CD4-positive, alpha-beta T cell (primary cell): ENCODE results near the gene GIT2. TPM values are rescaled to one million over a fixed set of nuclear protein-coding genes. Genes with fewer than 3 reads are reported as not detected.

Experiments
- ATAC-seq: fragments of 200-7000 bp; cut with Tn5 transposase; one replicate; pipeline ENCODE4 v1.10.0; 2022; ENCODE audit warnings: mild to moderate bottlenecking; ENCODE audit not compliant: poor library complexity
- CTCF ChIA-PET: fragments of 350-600 bp; sonication (Branson Sonifier 250); formaldehyde crosslinking; loops from one replicate; lab custom pipeline; 2021; ENCODE audit warnings: antibody characterized with exemption, inconsistent platforms; lab: Charles Lee
- POLR2A ChIA-PET: fragments of 350-600 bp; sonication (Branson Sonifier 250); formaldehyde crosslinking; loops from one replicate; lab custom pipeline; 2021; ENCODE audit warnings: antibody characterized with exemption, inconsistent platforms; lab: Charles Lee
- DNase-seq, 14 experiments: peaks; one replicate each; pipeline ENCODE4 v3.0.0-alpha.2; 2013 to 2020; ENCODE audit warnings: mixed read lengths in 2 of 14
- H3K27ac ChIP-seq, 2 donors: one replicate each; pipeline versions ENCODE4 v1.5.1 to v1.7.0; 2013; ENCODE audit warnings: low read length in 2 of 2, low read depth in 1 of 2, mild to moderate bottlenecking in 1 of 2
- H3K27me3 ChIP-seq, 2 experiments: 1 replicate in 1 of 2; 2 replicates in 1 of 2; pipeline versions ENCODE4 v1.6.1 to v1.7.0; 2013; ENCODE audit warnings: low read length in 2 of 2, control low read depth in 1 of 2, mild to moderate bottlenecking in 1 of 2, moderate library complexity in 1 of 2; ENCODE audit not compliant: insufficient read depth in 2 of 2, control insufficient read depth in 1 of 2
- H3K36me3 ChIP-seq: one replicate; pipeline ENCODE4 v1.6.1; 2013; ENCODE audit warnings: low read length, control low read depth; ENCODE audit not compliant: insufficient read depth
- H3K4me1 ChIP-seq: one replicate; pipeline ENCODE4 v1.6.1; 2013; ENCODE audit warnings: low read length, control low read depth; ENCODE audit not compliant: insufficient read depth
- H3K4me3 ChIP-seq: one replicate; pipeline ENCODE4 v1.5.1; 2013; ENCODE audit warnings: mild to moderate bottlenecking, low read length, moderate library complexity
- H3K9me3 ChIP-seq, 2 experiments: 1 replicate in 1 of 2; 2 replicates in 1 of 2; pipeline versions ENCODE4 v1.6.1 to v1.7.0; 2013; ENCODE audit warnings: low read length in 2 of 2, mild to moderate bottlenecking in 2 of 2, control low read depth in 1 of 2, moderate library complexity in 1 of 2; ENCODE audit not compliant: control insufficient read depth in 1 of 2, insufficient read depth in 1 of 2
- H3K27ac Mint-ChIP-seq: one replicate; pipeline ENCODE4 v1.8.0; 2020; ENCODE audit warnings: mixed read lengths
- H3K27me3 Mint-ChIP-seq: one replicate; pipeline ENCODE4 v1.8.0; 2021; ENCODE audit warnings: mixed read lengths
- H3K36me3 Mint-ChIP-seq: one replicate; pipeline ENCODE4 v1.8.0; 2021; ENCODE audit warnings: low read depth, mixed read lengths
- H3K4me1 Mint-ChIP-seq: one replicate; pipeline ENCODE4 v1.8.0; 2021; ENCODE audit warnings: low read depth, mixed read lengths
- H3K4me3 Mint-ChIP-seq: one replicate; pipeline ENCODE4 v1.8.0; 2020; ENCODE audit warnings: mild to moderate bottlenecking, mixed read lengths
- H3K9me3 Mint-ChIP-seq: one replicate; pipeline ENCODE4 v1.8.0; 2020; ENCODE audit warnings: mixed read lengths
- intact Hi-C, 2 experiments: fragments of 100-400 bp; cut with DNase I in 1 of 2; cut with micrococcal nuclease in 1 of 2; formaldehyde crosslinking; loops; one replicate each; pipeline versions ENCODE4 v1.15.1 to v1.9.0; 2023 to 2025; cut with DNase I, micrococcal nuclease
- total RNA-seq, 174 experiments: library from RNA in 2 of 174; stranded (reverse) in 2 of 174; gene quantifications; one replicate each; pipeline ENCODE4 v1.2.3 and lab custom pipeline; 2021 to 2026
- TF ChIP-seq, protein P1 (sequence below): fragments of 200-600 bp; IDR thresholded peaks from one replicate; pipeline ENCODE4 v1.8.0; 2022; ENCODE audit warnings: antibody characterized with exemption, mild to moderate bottlenecking

GIT2 gene
- total RNA-seq, 2 experiments from 2014 or later, result 68.6 to 70.7 TPM

DNA sequence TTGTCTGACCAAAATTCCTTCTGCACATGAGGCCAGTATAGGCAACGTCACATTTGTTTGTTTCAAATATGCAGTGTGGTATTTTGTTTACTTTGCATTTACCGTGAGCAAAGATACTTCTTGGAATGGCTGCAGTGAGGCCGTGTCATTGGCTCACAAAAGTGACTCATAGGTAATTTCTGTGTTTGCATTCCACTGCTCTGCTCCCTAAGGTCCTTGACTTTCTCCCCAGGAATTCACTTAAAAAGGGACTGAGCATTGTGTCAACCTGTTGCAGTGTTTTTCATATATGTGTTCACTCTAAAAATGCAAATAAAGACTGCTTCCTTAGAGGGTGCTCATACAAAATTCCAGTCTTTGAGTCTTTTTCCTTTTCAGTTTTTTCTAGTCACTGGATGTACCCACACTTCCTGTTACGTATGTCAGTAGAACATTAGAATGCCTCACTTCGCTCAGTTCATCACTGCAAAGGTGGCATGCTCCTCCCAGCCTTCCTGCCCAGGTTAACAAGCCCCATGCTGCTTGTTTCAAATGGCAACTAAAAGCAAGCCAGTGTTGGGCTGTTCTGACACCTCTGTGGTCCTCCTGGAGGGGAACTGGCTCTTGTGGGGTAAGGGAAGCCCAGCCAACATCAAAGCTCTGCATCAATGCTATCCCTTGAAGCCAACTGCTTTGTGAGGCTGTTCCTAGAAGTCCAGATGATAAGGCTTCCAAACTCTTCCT lies 43.1 kb upstream of the GIT2 start:
- CTCF ChIA-PET, result no interaction called here
- H3K4me3 ChIP-seq, result no peak overlapping the region
- Mint-ChIP-seq H3K36me3 (peaks cover 76% of the 10 kb centered on the region), H3K27ac (peak overlapping the region; percentile 92), H3K27me3 (no peaks in the 10 kb centered on the region), H3K9me3 (no peaks in the 10 kb centered on the region), H3K4me3 (peak overlapping the region; percentile 21), H3K4me1 (peaks cover 46% of the 10 kb centered on the region)
- intact Hi-C loops, result no loop called here
- peak; percentile 89 for ATAC-seq
- no peaks in the 10 kb centered on the region for H3K9me3 ChIP-seq
- peak overlapping the region; percentile 24 to 38 for H3K27ac ChIP-seq
- TF ChIP-seq, protein P1, sequence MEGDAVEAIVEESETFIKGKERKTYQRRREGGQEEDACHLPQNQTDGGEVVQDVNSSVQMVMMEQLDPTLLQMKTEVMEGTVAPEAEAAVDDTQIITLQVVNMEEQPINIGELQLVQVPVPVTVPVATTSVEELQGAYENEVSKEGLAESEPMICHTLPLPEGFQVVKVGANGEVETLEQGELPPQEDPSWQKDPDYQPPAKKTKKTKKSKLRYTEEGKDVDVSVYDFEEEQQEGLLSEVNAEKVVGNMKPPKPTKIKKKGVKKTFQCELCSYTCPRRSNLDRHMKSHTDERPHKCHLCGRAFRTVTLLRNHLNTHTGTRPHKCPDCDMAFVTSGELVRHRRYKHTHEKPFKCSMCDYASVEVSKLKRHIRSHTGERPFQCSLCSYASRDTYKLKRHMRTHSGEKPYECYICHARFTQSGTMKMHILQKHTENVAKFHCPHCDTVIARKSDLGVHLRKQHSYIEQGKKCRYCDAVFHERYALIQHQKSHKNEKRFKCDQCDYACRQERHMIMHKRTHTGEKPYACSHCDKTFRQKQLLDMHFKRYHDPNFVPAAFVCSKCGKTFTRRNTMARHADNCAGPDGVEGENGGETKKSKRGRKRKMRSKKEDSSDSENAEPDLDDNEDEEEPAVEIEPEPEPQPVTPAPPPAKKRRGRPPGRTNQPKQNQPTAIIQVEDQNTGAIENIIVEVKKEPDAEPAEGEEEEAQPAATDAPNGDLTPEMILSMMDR, result no peak
- H3K4me1 ChIP-seq, result peaks cover 30% of the 10 kb centered on the region
- H3K27me3 ChIP-seq, result no peaks in the 10 kb centered on the region
- POLR2A ChIA-PET, result interaction anchor here (0.9 kb wide), 1 partner anchor 40 kb away, joined by 3 read pairs; no protein-coding TSS in a partner anchor
- DNase-seq, result peak in 12 of 14 experiments; percentile 7 to 81 (median 34)
- peaks cover 47% of the 10 kb centered on the region for H3K36me3 ChIP-seq

GRCh38 chr12:110038741-110039084 lies 42.5 kb upstream of the GIT2 start:
- Mint-ChIP-seq H3K27me3 (no peaks in the 10 kb centered on the region), H3K27ac (peak overlapping the region; percentile 92), H3K36me3 (peaks cover 81% of the 10 kb centered on the region), H3K9me3 (no peaks in the 10 kb centered on the region), H3K4me1 (peaks cover 46% of the 10 kb centered on the region), H3K4me3 (no peak overlapping the region)
- ChIA-PET POLR2A (no interaction called here), CTCF (no interaction called here)
- H3K9me3 ChIP-seq, result no peaks in the 10 kb centered on the region
- intact Hi-C loops, result no loop called here
- H3K27ac ChIP-seq, result peak overlapping the region in 1 of 2 donors; percentile 38
- ATAC-seq (no peak), DNase-seq (no peak)
- TF ChIP-seq, protein P1, result no peak
- H3K4me3 ChIP-seq, result no peak overlapping the region
- H3K4me1 ChIP-seq, result peaks cover 30% of the 10 kb centered on the region
- H3K36me3 ChIP-seq, result peaks cover 52% of the 10 kb centered on the region
- no peaks in the 10 kb centered on the region for H3K27me3 ChIP-seq

DNA sequence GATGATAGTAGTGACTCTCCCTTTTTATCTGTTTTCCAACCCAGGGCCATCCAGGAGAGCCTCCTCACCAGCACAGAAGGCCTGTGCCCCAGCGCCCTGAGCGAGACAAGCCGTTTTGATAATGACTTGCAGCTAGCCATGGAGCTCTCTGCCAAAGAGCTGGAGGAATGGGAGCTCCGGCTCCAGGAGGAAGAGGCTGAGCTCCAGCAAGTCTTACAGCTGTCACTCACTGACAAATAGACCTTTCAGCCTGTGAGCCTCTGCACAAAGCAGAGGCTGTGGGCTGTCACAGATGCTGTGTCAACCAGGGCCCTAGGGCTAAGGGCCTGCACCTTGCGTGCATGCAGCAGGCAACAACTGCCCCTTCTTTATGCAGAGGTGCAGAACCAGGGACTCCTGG lies 41.1 kb upstream of the GIT2 start:
- H3K27ac ChIP-seq, result no peak overlapping the region
- Mint-ChIP-seq H3K27me3 (no peaks in the 10 kb centered on the region), H3K27ac (peak overlapping the region; percentile 80), H3K4me3 (no peak overlapping the region), H3K9me3 (no peaks in the 10 kb centered on the region), H3K36me3 (peaks cover 82% of the 10 kb centered on the region), H3K4me1 (peaks cover 37% of the 10 kb centered on the region)
- no peak overlapping the region for H3K4me3 ChIP-seq
- H3K27me3 ChIP-seq, result no peaks in the 10 kb centered on the region
- TF ChIP-seq, protein P1, result no peak
- no peak for ATAC-seq
- H3K36me3 ChIP-seq, result peaks cover 59% of the 10 kb centered on the region
- DNase-seq, result no peak
- H3K9me3 ChIP-seq, result no peaks in the 10 kb centered on the region
- intact Hi-C loops, result no loop called here
- ChIA-PET CTCF (no interaction called here), POLR2A (no interaction called here)
- H3K4me1 ChIP-seq, result peaks cover 20% of the 10 kb centered on the region
